HEK293 (cell line): ENCODE measurements around the gene STK32C.

Experiments
- CTCF ChIA-PET: fragments of 350-600 bp; formaldehyde crosslinking; extraction: SDS; loops from one replicate; lab custom pipeline; 2021; ENCODE audit warnings: antibody characterized with exemption; lab: Yijun Ruan, JAX
- POLR2A ChIA-PET: fragments of 300-600 bp; formaldehyde crosslinking; extraction: SDS; loops from one replicate; lab custom pipeline; 2020; ENCODE audit warnings: antibody characterized with exemption, inconsistent platforms; lab: Yijun Ruan, JAX
- H3K27ac ChIP-seq: fragments of 200-500 bp; sonication (Bioruptor generic); 2 replicates; pipeline ENCODE4 v1.5.1; 2014; ENCODE audit warnings: low read depth, low read length, control low read depth, inconsistent platforms; ENCODE audit errors: extremely low read depth
- H3K36me3 ChIP-seq, 2 experiments: fragments of 200-500 bp in 1 of 2; sonication (Bioruptor generic) in 1 of 2; 1 replicate in 1 of 2; 2 replicates in 1 of 2; pipeline ENCODE4 v1.5.1; 2014 to 2017; ENCODE audit warnings: inconsistent platforms in 2 of 2, low read length in 2 of 2; ENCODE audit not compliant: control insufficient read depth in 2 of 2, insufficient read depth in 1 of 2
- H3K4me1 ChIP-seq: fragments of 200-500 bp; sonication (Bioruptor generic); 2 replicates; pipeline ENCODE4 v1.5.1; 2014; ENCODE audit warnings: mild to moderate bottlenecking, low read length, inconsistent platforms; ENCODE audit not compliant: control insufficient read depth, insufficient read depth
- H3K4me3 ChIP-seq: 2 replicates; pipeline ENCODE4 v1.5.1; 2011; ENCODE audit warnings: low read depth, mild to moderate bottlenecking, control low read depth, low read length, moderate library complexity
- H3K9me3 ChIP-seq: fragments of 200-500 bp; sonication (Bioruptor generic); 2 replicates; pipeline ENCODE4 v1.5.1; 2014; ENCODE audit warnings: low read depth, low read length, inconsistent platforms; ENCODE audit not compliant: control insufficient read depth, insufficient read depth
- HOXA7 ChIP-seq: sonication (generic); formaldehyde crosslinking; IDR thresholded peaks from 2 replicates; pipeline ENCODE4 v1.8.1; 2022; ENCODE audit warnings: missing genetic modification reagents, borderline replicate concordance
- SCRT1 ChIP-seq: fragments of 450-650 bp; formaldehyde crosslinking; IDR thresholded peaks from 2 replicates; pipeline ENCODE4 v1.5.1; 2016; ENCODE audit warnings: missing biosample characterization, missing genetic modification characterization, borderline replicate concordance
- SETDB1 ChIP-seq: IDR thresholded peaks from one replicate; pipeline ENCODE4 v1.6.1; 2017; ENCODE audit warnings: mild to moderate bottlenecking, low read length, moderate library complexity, mixed read lengths; ENCODE audit not compliant: insufficient read length
- ZEB2 ChIP-seq: fragments of 450-650 bp; formaldehyde crosslinking; IDR thresholded peaks from 2 replicates; pipeline ENCODE4 v1.5.1; 2016; ENCODE audit warnings: missing biosample characterization, missing genetic modification characterization
- ZNF121 ChIP-seq: fragments of 450-650 bp; formaldehyde crosslinking; IDR thresholded peaks from 2 replicates; pipeline ENCODE4 v1.5.1; 2016; ENCODE audit warnings: missing biosample characterization, missing genetic modification characterization
- ZNF239 ChIP-seq: fragments of 450-650 bp; formaldehyde crosslinking; IDR thresholded peaks from 2 replicates; pipeline ENCODE4 v1.5.1; 2016; ENCODE audit warnings: missing biosample characterization, missing genetic modification characterization
- ZNF311 ChIP-seq: fragments of 450-650 bp; formaldehyde crosslinking; IDR thresholded peaks from 2 replicates; pipeline ENCODE4 v1.5.1; 2017; ENCODE audit warnings: missing biosample characterization, missing genetic modification characterization, borderline replicate concordance
- ZNF404 ChIP-seq: fragments of 450-650 bp; formaldehyde crosslinking; IDR thresholded peaks from 2 replicates; pipeline ENCODE4 v1.5.1; 2017; ENCODE audit warnings: missing biosample characterization, missing genetic modification characterization
- ZNF416 ChIP-seq: fragments of 450-650 bp; formaldehyde crosslinking; IDR thresholded peaks from 2 replicates; pipeline ENCODE4 v1.5.1; 2016; ENCODE audit warnings: missing biosample characterization, missing genetic modification characterization
- ZNF423 ChIP-seq: fragments of 450-650 bp; formaldehyde crosslinking; IDR thresholded peaks from 2 replicates; pipeline ENCODE4 v1.5.1; 2016; ENCODE audit warnings: missing biosample characterization, missing genetic modification characterization
- ZNF544 ChIP-seq: fragments of 450-650 bp; formaldehyde crosslinking; IDR thresholded peaks from 2 replicates; pipeline ENCODE4 v1.5.0; 2017; ENCODE audit warnings: missing biosample characterization, missing genetic modification characterization
- ZSCAN23 ChIP-seq: fragments of 450-650 bp; formaldehyde crosslinking; IDR thresholded peaks from 2 replicates; pipeline ENCODE4 v1.5.1; 2016; ENCODE audit warnings: missing biosample characterization, missing genetic modification characterization
- TF ChIP-seq, protein P1 (sequence below): fragments of 450-650 bp; formaldehyde crosslinking; IDR thresholded peaks from 2 replicates; pipeline ENCODE4 v1.5.1; 2016; ENCODE audit warnings: missing biosample characterization, missing genetic modification characterization
- TF ChIP-seq, protein P2 (sequence below): fragments of 450-650 bp; formaldehyde crosslinking; IDR thresholded peaks from 2 replicates; pipeline ENCODE4 v1.5.1; 2016; ENCODE audit warnings: missing biosample characterization, missing genetic modification characterization
- TF ChIP-seq, protein P3 (sequence below): fragments of 450-650 bp; formaldehyde crosslinking; IDR thresholded peaks from 2 replicates; pipeline ENCODE4 v1.5.1; 2016; ENCODE audit warnings: missing biosample characterization, missing genetic modification characterization, borderline replicate concordance
- TF ChIP-seq, protein P4 (sequence below): fragments of 450-650 bp; formaldehyde crosslinking; IDR thresholded peaks from 2 replicates; pipeline ENCODE4 v1.5.1; 2016; ENCODE audit warnings: missing biosample characterization, missing genetic modification characterization
- TF ChIP-seq, protein P5 (sequence below): fragments of 450-650 bp; formaldehyde crosslinking; IDR thresholded peaks from 2 replicates; pipeline ENCODE4 v1.5.1; 2016; ENCODE audit warnings: missing biosample characterization, missing genetic modification characterization
- TF ChIP-seq, protein P6 (sequence below): fragments of 450-650 bp; formaldehyde crosslinking; IDR thresholded peaks from 2 replicates; pipeline ENCODE4 v1.5.1; 2016; ENCODE audit warnings: missing biosample characterization, missing genetic modification characterization

STK32C gene

DNA sequence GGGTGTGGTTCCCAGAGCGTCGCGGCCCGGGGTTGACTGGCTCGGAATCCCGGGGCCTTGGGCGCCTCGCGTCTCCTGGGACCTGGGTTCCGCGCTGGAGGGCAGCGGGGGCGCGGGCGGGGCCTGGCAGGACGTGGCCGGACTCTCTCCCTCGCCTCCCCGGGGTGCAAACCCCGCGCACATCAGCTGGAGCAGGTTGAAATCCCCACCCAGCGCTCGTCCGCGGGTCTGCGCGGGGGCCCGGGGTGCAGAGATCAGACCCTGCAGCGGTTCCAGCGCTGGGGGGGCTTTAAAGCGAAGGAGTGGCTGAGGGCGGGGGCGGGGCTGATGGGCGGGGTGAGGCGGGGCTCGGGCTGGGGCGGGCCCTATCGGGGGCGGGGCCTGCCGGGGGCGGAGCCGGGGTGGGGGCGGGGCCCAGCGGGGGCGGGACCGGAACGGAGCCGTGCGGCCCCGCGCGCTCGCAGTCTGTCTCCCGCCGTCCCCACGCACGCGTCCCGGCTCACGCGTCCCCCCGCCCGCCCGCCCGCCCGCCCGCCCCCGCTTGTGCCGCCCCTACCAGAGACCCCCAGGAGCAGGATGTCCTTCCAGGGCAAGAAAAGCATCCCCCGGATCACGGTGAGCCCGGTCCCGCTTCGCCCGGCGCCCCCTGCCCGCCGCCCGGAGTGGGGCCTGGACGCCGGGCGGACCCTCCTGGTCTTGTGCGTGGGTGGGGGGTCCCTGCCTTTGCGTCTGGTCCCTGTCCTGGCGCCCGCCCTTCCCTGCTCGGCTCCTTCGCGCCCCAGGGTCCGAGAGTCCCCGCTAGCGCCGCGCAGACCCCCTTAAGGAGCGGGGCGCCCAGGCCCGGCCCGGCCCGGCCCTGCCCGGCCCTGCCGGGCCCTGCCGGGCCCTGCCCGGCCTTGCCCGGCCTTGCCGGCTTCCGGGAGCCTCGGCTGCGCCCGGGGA, 121.0 kb downstream of the STK32C start, which contains the start of gene DPYSL4 (continued):
- TF ChIP-seq ZNF404 (tag by site-specific recombination) (no peak), HOXA7 (CRISPR knock-in tag) (no peak), ZNF311 (no peak), ZNF239 (tag by site-specific recombination) (no peak), ZNF121 (tag by site-specific recombination) (no peak), ZNF544 (tag by site-specific recombination) (no peak), ZNF423 (peak; percentile 94), SCRT1 (no peak), ZNF416 (tag by site-specific recombination) (no peak)
- TF ChIP-seq, protein P1, sequence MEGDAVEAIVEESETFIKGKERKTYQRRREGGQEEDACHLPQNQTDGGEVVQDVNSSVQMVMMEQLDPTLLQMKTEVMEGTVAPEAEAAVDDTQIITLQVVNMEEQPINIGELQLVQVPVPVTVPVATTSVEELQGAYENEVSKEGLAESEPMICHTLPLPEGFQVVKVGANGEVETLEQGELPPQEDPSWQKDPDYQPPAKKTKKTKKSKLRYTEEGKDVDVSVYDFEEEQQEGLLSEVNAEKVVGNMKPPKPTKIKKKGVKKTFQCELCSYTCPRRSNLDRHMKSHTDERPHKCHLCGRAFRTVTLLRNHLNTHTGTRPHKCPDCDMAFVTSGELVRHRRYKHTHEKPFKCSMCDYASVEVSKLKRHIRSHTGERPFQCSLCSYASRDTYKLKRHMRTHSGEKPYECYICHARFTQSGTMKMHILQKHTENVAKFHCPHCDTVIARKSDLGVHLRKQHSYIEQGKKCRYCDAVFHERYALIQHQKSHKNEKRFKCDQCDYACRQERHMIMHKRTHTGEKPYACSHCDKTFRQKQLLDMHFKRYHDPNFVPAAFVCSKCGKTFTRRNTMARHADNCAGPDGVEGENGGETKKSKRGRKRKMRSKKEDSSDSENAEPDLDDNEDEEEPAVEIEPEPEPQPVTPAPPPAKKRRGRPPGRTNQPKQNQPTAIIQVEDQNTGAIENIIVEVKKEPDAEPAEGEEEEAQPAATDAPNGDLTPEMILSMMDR (tag by site-specific recombination), result no peak
- TF ChIP-seq, protein P2, sequence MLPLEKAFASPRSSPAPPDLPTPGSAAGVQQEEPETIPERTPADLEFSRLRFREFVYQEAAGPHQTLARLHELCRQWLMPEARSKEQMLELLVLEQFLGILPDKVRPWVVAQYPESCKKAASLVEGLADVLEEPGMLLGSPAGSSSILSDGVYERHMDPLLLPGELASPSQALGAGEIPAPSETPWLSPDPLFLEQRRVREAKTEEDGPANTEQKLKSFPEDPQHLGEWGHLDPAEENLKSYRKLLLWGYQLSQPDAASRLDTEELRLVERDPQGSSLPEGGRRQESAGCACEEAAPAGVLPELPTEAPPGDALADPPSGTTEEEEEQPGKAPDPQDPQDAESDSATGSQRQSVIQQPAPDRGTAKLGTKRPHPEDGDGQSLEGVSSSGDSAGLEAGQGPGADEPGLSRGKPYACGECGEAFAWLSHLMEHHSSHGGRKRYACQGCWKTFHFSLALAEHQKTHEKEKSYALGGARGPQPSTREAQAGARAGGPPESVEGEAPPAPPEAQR, result no peak
- TF ChIP-seq, protein P3, sequence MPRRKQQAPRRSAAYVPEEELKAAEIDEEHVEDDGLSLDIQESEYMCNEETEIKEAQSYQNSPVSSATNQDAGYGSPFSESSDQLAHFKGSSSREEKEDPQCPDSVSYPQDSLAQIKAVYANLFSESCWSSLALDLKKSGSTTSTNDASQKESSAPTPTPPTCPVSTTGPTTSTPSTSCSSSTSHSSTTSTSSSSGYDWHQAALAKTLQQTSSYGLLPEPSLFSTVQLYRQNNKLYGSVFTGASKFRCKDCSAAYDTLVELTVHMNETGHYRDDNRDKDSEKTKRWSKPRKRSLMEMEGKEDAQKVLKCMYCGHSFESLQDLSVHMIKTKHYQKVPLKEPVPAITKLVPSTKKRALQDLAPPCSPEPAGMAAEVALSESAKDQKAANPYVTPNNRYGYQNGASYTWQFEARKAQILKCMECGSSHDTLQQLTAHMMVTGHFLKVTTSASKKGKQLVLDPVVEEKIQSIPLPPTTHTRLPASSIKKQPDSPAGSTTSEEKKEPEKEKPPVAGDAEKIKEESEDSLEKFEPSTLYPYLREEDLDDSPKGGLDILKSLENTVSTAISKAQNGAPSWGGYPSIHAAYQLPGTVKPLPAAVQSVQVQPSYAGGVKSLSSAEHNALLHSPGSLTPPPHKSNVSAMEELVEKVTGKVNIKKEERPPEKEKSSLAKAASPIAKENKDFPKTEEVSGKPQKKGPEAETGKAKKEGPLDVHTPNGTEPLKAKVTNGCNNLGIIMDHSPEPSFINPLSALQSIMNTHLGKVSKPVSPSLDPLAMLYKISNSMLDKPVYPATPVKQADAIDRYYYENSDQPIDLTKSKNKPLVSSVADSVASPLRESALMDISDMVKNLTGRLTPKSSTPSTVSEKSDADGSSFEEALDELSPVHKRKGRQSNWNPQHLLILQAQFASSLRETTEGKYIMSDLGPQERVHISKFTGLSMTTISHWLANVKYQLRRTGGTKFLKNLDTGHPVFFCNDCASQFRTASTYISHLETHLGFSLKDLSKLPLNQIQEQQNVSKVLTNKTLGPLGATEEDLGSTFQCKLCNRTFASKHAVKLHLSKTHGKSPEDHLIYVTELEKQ (tag by site-specific recombination), result no peak

DNA sequence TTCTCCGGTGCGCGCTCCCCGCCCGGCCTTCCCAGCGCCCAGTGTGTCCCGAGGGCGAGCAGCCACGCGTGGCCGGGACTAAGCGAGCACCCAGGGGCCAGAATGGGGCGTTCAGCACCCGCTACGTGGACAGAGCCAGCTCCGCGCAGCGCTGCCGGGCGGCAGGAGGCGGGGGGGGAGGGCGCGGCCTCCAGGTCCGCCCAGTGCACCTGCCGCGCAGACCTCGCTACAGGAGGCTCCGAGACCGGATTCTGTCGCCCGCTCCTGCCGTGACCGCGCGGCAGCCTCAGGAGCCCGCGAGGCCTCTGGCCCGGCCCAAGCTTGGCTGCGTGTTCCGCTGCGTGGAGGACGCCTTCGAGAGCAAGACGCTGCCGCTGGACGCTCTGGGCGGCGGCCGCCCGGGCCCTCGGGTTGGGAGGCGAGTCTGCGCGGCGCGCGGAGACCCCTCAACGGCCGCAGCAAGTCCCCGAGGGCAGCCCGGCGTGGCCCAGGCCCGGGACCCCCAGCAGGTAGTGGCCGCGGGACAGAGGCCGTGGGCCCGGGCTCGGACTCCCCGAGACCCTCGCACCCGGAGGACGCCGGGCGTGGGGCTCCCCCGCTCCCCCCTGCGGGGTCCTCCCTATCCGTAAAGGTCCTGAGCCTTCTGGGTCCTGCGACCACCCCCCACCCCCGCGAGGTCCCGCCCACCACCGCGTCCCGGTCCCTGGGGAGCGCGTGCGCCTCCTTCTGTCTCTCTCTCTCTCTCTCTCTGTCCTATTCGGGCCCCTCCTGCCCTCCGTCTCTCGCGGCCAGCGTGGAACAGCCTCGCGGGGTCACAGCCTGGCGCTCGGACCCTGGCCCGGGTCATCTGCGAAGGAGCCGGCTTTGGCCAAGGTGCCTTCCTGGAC, 121.9 kb downstream of the STK32C start:
- H3K27ac ChIP-seq, result no peak overlapping the region
- no peaks in the 10 kb centered on the region; the same call in 1 of the 2 replicates for H3K4me1 ChIP-seq
- no peaks in the 10 kb centered on the region for H3K9me3 ChIP-seq
- ChIA-PET CTCF (interaction anchor here (1.0 kb wide), 1 partner anchor 21 kb away, joined by 3 read pairs; no protein-coding TSS in a partner anchor), POLR2A (no interaction called here)
- H3K4me3 ChIP-seq, result peak overlapping the region; percentile 16
- no peaks in the 10 kb centered on the region for H3K36me3 ChIP-seq
- TF ChIP-seq, protein P4, sequence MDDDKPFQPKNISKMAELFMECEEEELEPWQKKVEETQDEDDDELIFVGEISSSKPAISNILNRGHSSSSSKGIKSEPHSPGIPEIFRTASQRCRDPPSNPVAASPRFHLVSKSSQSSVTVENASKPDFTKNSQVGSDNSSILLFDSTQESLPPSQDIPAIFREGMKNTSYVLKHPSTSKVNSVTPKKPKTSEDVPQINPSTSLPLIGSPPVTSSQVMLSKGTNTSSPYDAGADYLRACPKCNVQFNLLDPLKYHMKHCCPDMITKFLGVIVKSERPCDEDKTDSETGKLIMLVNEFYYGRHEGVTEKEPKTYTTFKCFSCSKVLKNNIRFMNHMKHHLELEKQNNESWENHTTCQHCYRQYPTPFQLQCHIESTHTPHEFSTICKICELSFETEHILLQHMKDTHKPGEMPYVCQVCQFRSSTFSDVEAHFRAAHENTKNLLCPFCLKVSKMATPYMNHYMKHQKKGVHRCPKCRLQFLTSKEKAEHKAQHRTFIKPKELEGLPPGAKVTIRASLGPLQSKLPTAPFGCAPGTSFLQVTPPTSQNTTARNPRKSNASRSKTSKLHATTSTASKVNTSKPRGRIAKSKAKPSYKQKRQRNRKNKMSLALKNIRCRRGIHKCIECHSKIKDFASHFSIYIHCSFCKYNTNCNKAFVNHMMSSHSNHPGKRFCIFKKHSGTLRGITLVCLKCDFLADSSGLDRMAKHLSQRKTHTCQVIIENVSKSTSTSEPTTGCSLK (tag by site-specific recombination), result no peak
- TF ChIP-seq ZSCAN23, result no peak
- TF ChIP-seq, protein P5, sequence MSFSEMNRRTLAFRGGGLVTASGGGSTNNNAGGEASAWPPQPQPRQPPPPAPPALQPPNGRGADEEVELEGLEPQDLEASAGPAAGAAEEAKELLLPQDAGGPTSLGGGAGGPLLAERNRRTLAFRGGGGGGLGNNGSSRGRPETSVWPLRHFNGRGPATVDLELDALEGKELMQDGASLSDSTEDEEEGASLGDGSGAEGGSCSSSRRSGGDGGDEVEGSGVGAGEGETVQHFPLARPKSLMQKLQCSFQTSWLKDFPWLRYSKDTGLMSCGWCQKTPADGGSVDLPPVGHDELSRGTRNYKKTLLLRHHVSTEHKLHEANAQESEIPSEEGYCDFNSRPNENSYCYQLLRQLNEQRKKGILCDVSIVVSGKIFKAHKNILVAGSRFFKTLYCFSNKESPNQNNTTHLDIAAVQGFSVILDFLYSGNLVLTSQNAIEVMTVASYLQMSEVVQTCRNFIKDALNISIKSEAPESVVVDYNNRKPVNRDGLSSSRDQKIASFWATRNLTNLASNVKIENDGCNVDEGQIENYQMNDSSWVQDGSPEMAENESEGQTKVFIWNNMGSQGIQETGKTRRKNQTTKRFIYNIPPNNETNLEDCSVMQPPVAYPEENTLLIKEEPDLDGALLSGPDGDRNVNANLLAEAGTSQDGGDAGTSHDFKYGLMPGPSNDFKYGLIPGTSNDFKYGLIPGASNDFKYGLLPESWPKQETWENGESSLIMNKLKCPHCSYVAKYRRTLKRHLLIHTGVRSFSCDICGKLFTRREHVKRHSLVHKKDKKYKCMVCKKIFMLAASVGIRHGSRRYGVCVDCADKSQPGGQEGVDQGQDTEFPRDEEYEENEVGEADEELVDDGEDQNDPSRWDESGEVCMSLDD, result no peak
- TF ChIP-seq SETDB1, result no peak
- no peak for TF ChIP-seq ZEB2 (tag by site-specific recombination)
- TF ChIP-seq, protein P6, sequence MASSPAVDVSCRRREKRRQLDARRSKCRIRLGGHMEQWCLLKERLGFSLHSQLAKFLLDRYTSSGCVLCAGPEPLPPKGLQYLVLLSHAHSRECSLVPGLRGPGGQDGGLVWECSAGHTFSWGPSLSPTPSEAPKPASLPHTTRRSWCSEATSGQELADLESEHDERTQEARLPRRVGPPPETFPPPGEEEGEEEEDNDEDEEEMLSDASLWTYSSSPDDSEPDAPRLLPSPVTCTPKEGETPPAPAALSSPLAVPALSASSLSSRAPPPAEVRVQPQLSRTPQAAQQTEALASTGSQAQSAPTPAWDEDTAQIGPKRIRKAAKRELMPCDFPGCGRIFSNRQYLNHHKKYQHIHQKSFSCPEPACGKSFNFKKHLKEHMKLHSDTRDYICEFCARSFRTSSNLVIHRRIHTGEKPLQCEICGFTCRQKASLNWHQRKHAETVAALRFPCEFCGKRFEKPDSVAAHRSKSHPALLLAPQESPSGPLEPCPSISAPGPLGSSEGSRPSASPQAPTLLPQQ (tag by site-specific recombination), result no peak
